ENCODE measurements around the gene FRY. TPM values are rescaled to one million over a fixed set of nuclear protein-coding genes. Genes with fewer than 3 reads are reported as not detected.

Gene FRY
- total RNA-seq, 1 donor from 2014 or later: 4.5 TPM

DNA sequence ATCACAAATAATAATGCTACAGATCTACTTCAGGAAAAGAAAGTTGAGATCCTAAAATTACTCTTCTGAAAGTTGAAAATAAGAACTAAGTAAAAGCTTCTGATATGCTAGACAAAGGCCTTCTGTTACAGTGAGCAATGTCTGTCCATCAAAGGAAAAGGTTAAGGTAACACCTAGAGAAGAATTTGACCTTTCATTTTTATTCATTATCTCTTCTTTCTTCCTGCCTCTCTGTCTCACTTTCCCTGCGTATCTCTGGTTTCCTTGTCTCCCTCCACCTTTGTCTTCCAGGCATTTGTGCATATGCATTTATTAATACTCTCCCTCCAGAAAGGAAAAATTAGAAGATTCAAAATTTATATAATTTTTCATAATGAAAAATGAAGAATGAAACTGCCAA lies 234.6 kb downstream of the FRY start:
- peaks cover 1% of the 10 kb centered on the region for H3K27me3 Mint-ChIP-seq (ENCODE audit: unreplicated experiment)
- H3K4me1 Mint-ChIP-seq (ENCODE audit: unreplicated experiment): peaks cover 26% of the 10 kb centered on the region
- H3K36me3 Mint-ChIP-seq (ENCODE audit: low read depth, unreplicated experiment): no peaks in the 10 kb centered on the region
- H3K4me3 Mint-ChIP-seq (ENCODE audit: unreplicated experiment): no peak overlapping the region
- DNase-seq (ENCODE audit: low spot score): no peak
- H3K9me3 Mint-ChIP-seq (ENCODE audit: unreplicated experiment): no peaks in the 10 kb centered on the region
- TF ChIP-seq, protein P1, sequence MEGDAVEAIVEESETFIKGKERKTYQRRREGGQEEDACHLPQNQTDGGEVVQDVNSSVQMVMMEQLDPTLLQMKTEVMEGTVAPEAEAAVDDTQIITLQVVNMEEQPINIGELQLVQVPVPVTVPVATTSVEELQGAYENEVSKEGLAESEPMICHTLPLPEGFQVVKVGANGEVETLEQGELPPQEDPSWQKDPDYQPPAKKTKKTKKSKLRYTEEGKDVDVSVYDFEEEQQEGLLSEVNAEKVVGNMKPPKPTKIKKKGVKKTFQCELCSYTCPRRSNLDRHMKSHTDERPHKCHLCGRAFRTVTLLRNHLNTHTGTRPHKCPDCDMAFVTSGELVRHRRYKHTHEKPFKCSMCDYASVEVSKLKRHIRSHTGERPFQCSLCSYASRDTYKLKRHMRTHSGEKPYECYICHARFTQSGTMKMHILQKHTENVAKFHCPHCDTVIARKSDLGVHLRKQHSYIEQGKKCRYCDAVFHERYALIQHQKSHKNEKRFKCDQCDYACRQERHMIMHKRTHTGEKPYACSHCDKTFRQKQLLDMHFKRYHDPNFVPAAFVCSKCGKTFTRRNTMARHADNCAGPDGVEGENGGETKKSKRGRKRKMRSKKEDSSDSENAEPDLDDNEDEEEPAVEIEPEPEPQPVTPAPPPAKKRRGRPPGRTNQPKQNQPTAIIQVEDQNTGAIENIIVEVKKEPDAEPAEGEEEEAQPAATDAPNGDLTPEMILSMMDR (IDR thresholded peaks at IDR 0.05; ENCODE audit: unreplicated experiment): no peak
- no peak overlapping the region for H3K27ac Mint-ChIP-seq (ENCODE audit: unreplicated experiment)

DNA sequence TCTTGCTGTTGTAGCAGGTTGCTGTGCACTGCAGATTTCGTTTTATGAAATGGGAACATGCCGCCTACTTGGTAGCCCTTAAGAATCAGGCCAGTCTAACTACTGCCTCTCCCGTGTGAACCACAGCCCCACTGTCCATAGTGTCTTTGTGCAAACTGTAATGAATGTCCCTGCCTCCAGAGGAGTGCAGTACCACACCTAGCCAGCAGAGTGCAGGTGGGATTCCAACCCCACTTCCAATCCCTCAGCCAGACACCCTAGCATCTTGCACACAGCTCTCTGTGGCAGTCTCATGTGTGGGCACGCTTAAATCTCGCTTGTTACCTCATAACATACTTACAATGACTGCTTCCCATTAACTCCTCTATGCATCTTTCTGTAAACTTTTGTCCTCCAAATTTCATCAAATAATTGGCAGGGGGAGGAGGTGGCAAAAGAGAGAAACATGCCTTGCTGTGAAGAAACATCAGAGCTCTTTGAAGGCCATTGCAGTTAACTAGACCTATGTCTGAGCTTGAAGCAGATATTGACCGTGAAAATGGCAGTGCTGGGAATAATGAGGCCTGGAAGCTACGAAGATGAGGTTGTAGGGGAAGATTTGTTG lies 236.4 kb downstream of the FRY start:
- DNase-seq (ENCODE audit: low spot score): no peak
- Mint-ChIP-seq H3K9me3 (ENCODE audit: unreplicated experiment) (no peaks in the 10 kb centered on the region), H3K27me3 (ENCODE audit: unreplicated experiment) (peaks cover 1% of the 10 kb centered on the region), H3K36me3 (ENCODE audit: low read depth, unreplicated experiment) (no peaks in the 10 kb centered on the region), H3K27ac (ENCODE audit: unreplicated experiment) (no peak overlapping the region), H3K4me1 (ENCODE audit: unreplicated experiment) (peaks cover 18% of the 10 kb centered on the region), H3K4me3 (ENCODE audit: unreplicated experiment) (no peak overlapping the region)
- TF ChIP-seq, protein P1 (IDR thresholded peaks at IDR 0.05; ENCODE audit: unreplicated experiment): peak; percentile 67

DNA sequence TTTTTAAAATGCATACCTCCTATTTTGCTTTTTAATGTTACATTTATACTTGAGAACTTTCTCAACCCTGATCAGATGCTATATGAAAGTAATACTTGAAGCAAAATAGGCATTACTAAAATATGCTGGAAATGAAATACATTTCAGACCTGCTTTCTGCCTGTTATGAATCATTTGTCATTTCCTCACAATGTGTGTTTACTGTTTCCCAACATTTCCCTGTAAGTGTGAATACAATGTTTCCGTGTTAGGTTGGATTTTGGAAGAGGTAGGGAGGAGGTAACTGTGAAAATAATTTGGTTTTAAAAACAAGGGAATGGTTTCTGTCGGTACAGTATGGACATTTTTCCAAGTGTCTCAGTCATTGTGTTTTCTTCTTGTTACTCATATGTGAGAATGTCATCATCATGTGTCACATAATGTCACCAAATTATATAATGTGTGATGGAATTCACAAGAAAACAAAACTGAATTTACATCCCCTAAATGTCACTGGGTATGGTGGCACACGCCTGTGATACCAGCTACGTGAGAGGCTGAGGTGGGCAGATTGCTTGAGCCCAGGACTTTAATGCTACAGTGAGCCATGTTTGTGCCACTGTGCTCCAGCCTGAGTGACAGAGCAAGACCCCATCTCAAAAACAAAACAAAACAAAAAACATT lies 240.6 kb downstream of the FRY start:
- DNase-seq (ENCODE audit: low spot score): no peak
- no peaks in the 10 kb centered on the region for H3K36me3 Mint-ChIP-seq (ENCODE audit: low read depth, unreplicated experiment)
- TF ChIP-seq, protein P1 (IDR thresholded peaks at IDR 0.05; ENCODE audit: unreplicated experiment): no peak
- no peak overlapping the region for H3K27ac Mint-ChIP-seq (ENCODE audit: unreplicated experiment)
- H3K9me3 Mint-ChIP-seq (ENCODE audit: unreplicated experiment): no peaks in the 10 kb centered on the region
- H3K4me1 Mint-ChIP-seq (ENCODE audit: unreplicated experiment): no peaks in the 10 kb centered on the region
- H3K4me3 Mint-ChIP-seq (ENCODE audit: unreplicated experiment): no peak overlapping the region
- peaks cover 1% of the 10 kb centered on the region for H3K27me3 Mint-ChIP-seq (ENCODE audit: unreplicated experiment)

DNA sequence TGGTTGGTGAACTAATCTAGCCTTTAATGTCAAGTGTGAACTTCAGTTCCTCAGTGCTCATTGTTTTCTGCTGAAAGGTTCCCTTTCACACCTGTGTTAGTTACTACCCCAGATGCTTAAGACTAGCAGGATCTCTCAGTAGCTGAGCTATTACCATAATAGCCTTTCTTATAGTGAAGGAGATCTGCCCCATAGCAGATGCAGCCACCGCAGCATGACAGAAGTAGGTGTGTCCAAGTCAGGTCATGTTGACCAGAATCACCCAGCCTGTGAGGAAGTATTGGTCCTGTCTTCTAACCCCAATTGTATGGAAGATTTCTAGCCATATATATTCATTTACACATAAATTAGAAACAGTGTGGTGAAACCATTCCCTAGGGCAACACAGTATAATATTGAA lies 246.3 kb downstream of the FRY start:
- TF ChIP-seq, protein P1 (IDR thresholded peaks at IDR 0.05; ENCODE audit: unreplicated experiment): no peak
- H3K36me3 Mint-ChIP-seq (ENCODE audit: low read depth, unreplicated experiment): no peaks in the 10 kb centered on the region
- DNase-seq (ENCODE audit: low spot score): no peak
- H3K4me3 Mint-ChIP-seq (ENCODE audit: unreplicated experiment): no peak overlapping the region
- no peaks in the 10 kb centered on the region for H3K27me3 Mint-ChIP-seq (ENCODE audit: unreplicated experiment)
- H3K27ac Mint-ChIP-seq (ENCODE audit: unreplicated experiment): no peak overlapping the region
- H3K4me1 Mint-ChIP-seq (ENCODE audit: unreplicated experiment): no peaks in the 10 kb centered on the region
- H3K9me3 Mint-ChIP-seq (ENCODE audit: unreplicated experiment): no peaks in the 10 kb centered on the region

DNA sequence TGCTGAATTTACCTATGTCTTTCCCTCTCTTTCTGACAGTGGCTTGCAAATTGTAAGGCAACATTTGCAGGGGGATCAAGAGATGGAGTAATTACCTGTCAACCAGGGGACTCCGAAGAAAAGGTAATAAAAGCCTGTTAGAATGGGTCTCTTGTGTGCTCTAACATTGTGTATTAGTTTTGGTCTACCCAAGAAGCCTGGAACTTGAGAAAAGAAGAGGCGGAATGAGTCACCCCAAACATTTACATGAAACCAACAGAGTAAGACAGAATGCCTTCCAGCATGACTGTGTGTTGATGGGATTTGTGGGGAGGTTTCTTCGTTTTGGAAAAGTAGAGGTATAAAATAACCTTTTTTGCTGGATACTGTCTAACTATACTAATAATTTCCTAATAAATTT lies 246.9 kb downstream of the FRY start:
- TF ChIP-seq, protein P1 (IDR thresholded peaks at IDR 0.05; ENCODE audit: unreplicated experiment): no peak
- Mint-ChIP-seq H3K36me3 (ENCODE audit: low read depth, unreplicated experiment) (no peaks in the 10 kb centered on the region), H3K4me3 (ENCODE audit: unreplicated experiment) (no peak overlapping the region), H3K4me1 (ENCODE audit: unreplicated experiment) (no peaks in the 10 kb centered on the region), H3K27me3 (ENCODE audit: unreplicated experiment) (no peaks in the 10 kb centered on the region), H3K9me3 (ENCODE audit: unreplicated experiment) (no peaks in the 10 kb centered on the region), H3K27ac (ENCODE audit: unreplicated experiment) (no peak overlapping the region)
- DNase-seq (ENCODE audit: low spot score): no peak
